Activated CD4-positive, alpha-beta T cell treated with anti-CD3 and anti-CD28 coated beads for 36 hours (primary cell): Measurements from ENCODE around the gene PRKN. TPM values are rescaled to one million over a fixed set of nuclear protein-coding genes. Genes with fewer than 3 reads are reported as not detected.

Experiments
- ATAC-seq: fragments of 200-7000 bp; cut with Tn5 transposase; one replicate; pipeline ENCODE4 v1.10.0; 2021; ENCODE audit warnings: mild to moderate bottlenecking, moderate library complexity
- CTCF ChIA-PET: fragments of 350-600 bp; sonication (Branson Sonifier 250); formaldehyde crosslinking; loops from one replicate; lab custom pipeline; 2021; ENCODE audit warnings: antibody characterized with exemption; lab: Charles Lee
- POLR2A ChIA-PET: fragments of 350-600 bp; sonication (Branson Sonifier 250); formaldehyde crosslinking; loops from one replicate; lab custom pipeline; 2021; ENCODE audit warnings: antibody characterized with exemption, inconsistent platforms; lab: Charles Lee
- DNase-seq: peaks from one replicate; pipeline ENCODE4 v3.0.0-alpha.2; 2020
- H3K27ac Mint-ChIP-seq: one replicate; pipeline ENCODE4 v1.8.0; 2021; ENCODE audit warnings: mixed read lengths
- H3K27me3 Mint-ChIP-seq: one replicate; pipeline ENCODE4 v1.8.0; 2021; ENCODE audit warnings: mixed read lengths
- H3K36me3 Mint-ChIP-seq: one replicate; pipeline ENCODE4 v1.8.0; 2021; ENCODE audit warnings: low read depth, mixed read lengths
- H3K4me1 Mint-ChIP-seq: one replicate; pipeline ENCODE4 v1.8.0; 2021; ENCODE audit warnings: mixed read lengths
- H3K4me3 Mint-ChIP-seq: one replicate; pipeline ENCODE4 v1.8.0; 2021; ENCODE audit warnings: mild to moderate bottlenecking, moderate library complexity, mixed read lengths
- H3K9me3 Mint-ChIP-seq: one replicate; pipeline ENCODE4 v1.8.0; 2021; ENCODE audit warnings: low read depth, mixed read lengths
- intact Hi-C, 2 experiments: fragments of 100-400 bp; cut with DNase I in 1 of 2; cut with micrococcal nuclease in 1 of 2; formaldehyde crosslinking; loops; one replicate each; pipeline versions ENCODE4 v1.14.2 to v1.15.1; 2022 to 2024; cut with DNase I, micrococcal nuclease
- total RNA-seq, 2 experiments: library from RNA; stranded (reverse); gene quantifications; one replicate each; pipeline ENCODE4 v1.2.3, GENCODE V29; 2021

Gene PRKN
- total RNA-seq, 2 experiments from 2014 or later, result 0.56 to 0.87 TPM

- no peak overlapping the region for H3K4me3 Mint-ChIP-seq
- intact Hi-C loops, result no loop called here
- H3K4me1 Mint-ChIP-seq, result no peaks in the 10 kb centered on the region
- ATAC-seq (no peak), DNase-seq (no peak)
- no peaks in the 10 kb centered on the region for H3K9me3 Mint-ChIP-seq
- POLR2A ChIA-PET, result no interaction called here
- H3K27ac Mint-ChIP-seq, result no peak overlapping the region
- CTCF ChIA-PET, result interaction anchor here (0.7 to 1.2 kb wide), 3 partner anchors 8 to 42 kb away, joined by 3 to 4 read pairs (median 3); no protein-coding TSS in a partner anchor
- H3K27me3 Mint-ChIP-seq, result no peaks in the 10 kb centered on the region
- no peaks in the 10 kb centered on the region for H3K36me3 Mint-ChIP-seq
Measured at GRCh38 chr6:161740486-161740885, 987.1 kb downstream of the PRKN start.

GRCh38 chr6:161736781-161737292 lies 990.7 kb downstream of the PRKN start:
- no peak overlapping the region for H3K4me3 Mint-ChIP-seq
- CTCF ChIA-PET, result interaction anchor here (0.7 kb wide), 1 partner anchor 1135 kb away, joined by 3 read pairs; no protein-coding TSS in a partner anchor

GRCh38 chr6:161736326-161736725 lies 991.2 kb downstream of the PRKN start:
- ATAC-seq (no peak), DNase-seq (no peak)
- no peaks in the 10 kb centered on the region for H3K9me3 Mint-ChIP-seq
- intact Hi-C loops, result no loop called here
- CTCF ChIA-PET, result no interaction called here
- no peak overlapping the region for H3K4me3 Mint-ChIP-seq
- no peak overlapping the region for H3K27ac Mint-ChIP-seq
- H3K27me3 Mint-ChIP-seq, result no peaks in the 10 kb centered on the region
- H3K36me3 Mint-ChIP-seq, result no peaks in the 10 kb centered on the region
- POLR2A ChIA-PET, result no interaction called here
- no peaks in the 10 kb centered on the region for H3K4me1 Mint-ChIP-seq

More at GRCh38 chr6:161736781-161737292, 990.7 kb downstream of the PRKN start:
- no peaks in the 10 kb centered on the region for H3K27me3 Mint-ChIP-seq
- no peaks in the 10 kb centered on the region for H3K9me3 Mint-ChIP-seq
- H3K4me1 Mint-ChIP-seq, result no peaks in the 10 kb centered on the region
- H3K27ac Mint-ChIP-seq, result no peak overlapping the region
- intact Hi-C loops, result no loop called here
- ATAC-seq (no peak), DNase-seq (no peak)
- POLR2A ChIA-PET, result no interaction called here
- no peaks in the 10 kb centered on the region for H3K36me3 Mint-ChIP-seq

- Mint-ChIP-seq H3K4me3 (no peak overlapping the region), H3K4me1 (no peaks in the 10 kb centered on the region), H3K9me3 (peaks cover 8% of the 10 kb centered on the region), H3K36me3 (no peaks in the 10 kb centered on the region), H3K27ac (no peak overlapping the region), H3K27me3 (no peaks in the 10 kb centered on the region)
- ChIA-PET CTCF (no interaction called here), POLR2A (no interaction called here)
- ATAC-seq (no peak), DNase-seq (no peak)
- intact Hi-C loops, result no loop called here
Measured at GRCh38 chr6:161732594-161732993, 995.0 kb downstream of the PRKN start.

- no peak for ATAC-seq
- H3K27ac Mint-ChIP-seq, result no peak overlapping the region
- no peak overlapping the region for H3K4me3 Mint-ChIP-seq
- no peak for DNase-seq
- CTCF ChIA-PET, result no interaction called here
- no peaks in the 10 kb centered on the region for H3K27me3 Mint-ChIP-seq
- H3K9me3 Mint-ChIP-seq, result peaks cover 8% of the 10 kb centered on the region
- H3K36me3 Mint-ChIP-seq, result no peaks in the 10 kb centered on the region
- POLR2A ChIA-PET, result no interaction called here
- H3K4me1 Mint-ChIP-seq, result no peaks in the 10 kb centered on the region
- intact Hi-C loops, result no loop called here
Measured at GRCh38 chr6:161727083-161727833, 1000.3 kb downstream of the PRKN start.

- ChIA-PET POLR2A (no interaction called here), CTCF (no interaction called here)
- Mint-ChIP-seq H3K4me1 (no peaks in the 10 kb centered on the region), H3K27ac (no peak overlapping the region), H3K36me3 (no peaks in the 10 kb centered on the region), H3K9me3 (no peaks in the 10 kb centered on the region), H3K27me3 (no peaks in the 10 kb centered on the region), H3K4me3 (no peak overlapping the region)
- no peak for ATAC-seq
- intact Hi-C loops, result no loop called here
- no peak for DNase-seq
Measured at GRCh38 chr6:161722394-161722793, 1005.2 kb downstream of the PRKN start.

- Mint-ChIP-seq H3K9me3 (no peaks in the 10 kb centered on the region), H3K36me3 (no peaks in the 10 kb centered on the region), H3K4me3 (no peak overlapping the region), H3K27me3 (no peaks in the 10 kb centered on the region), H3K27ac (no peak overlapping the region), H3K4me1 (no peaks in the 10 kb centered on the region)
- ChIA-PET CTCF (no interaction called here), POLR2A (no interaction called here)
- DNase-seq (no peak), ATAC-seq (no peak)
- intact Hi-C loops, result no loop called here
Measured at GRCh38 chr6:161721511-161721910, 1006.1 kb downstream of the PRKN start.

- DNase-seq, result no peak
- no peaks in the 10 kb centered on the region for H3K27me3 Mint-ChIP-seq
- H3K4me3 Mint-ChIP-seq, result no peak overlapping the region
- ChIA-PET POLR2A (no interaction called here), CTCF (no interaction called here)
- H3K4me1 Mint-ChIP-seq, result no peaks in the 10 kb centered on the region
- peaks cover 4% of the 10 kb centered on the region for H3K9me3 Mint-ChIP-seq
- H3K36me3 Mint-ChIP-seq, result no peaks in the 10 kb centered on the region
- no peak for ATAC-seq
- no peak overlapping the region for H3K27ac Mint-ChIP-seq
- intact Hi-C loops, result no loop called here
Measured at GRCh38 chr6:161716176-161716575, 1011.4 kb downstream of the PRKN start.

- ChIA-PET CTCF (no interaction called here), POLR2A (no interaction called here)
- Mint-ChIP-seq H3K9me3 (peaks cover 4% of the 10 kb centered on the region), H3K27ac (no peak overlapping the region), H3K36me3 (no peaks in the 10 kb centered on the region), H3K4me3 (no peak overlapping the region), H3K4me1 (no peaks in the 10 kb centered on the region), H3K27me3 (no peaks in the 10 kb centered on the region)
- DNase-seq (no peak), ATAC-seq (no peak)
- intact Hi-C loops, result no loop called here
Measured at GRCh38 chr6:161711938-161712337, 1015.6 kb downstream of the PRKN start.

GRCh38 chr6:161711515-161711914 lies 1016.1 kb downstream of the PRKN start:
- ATAC-seq, result no peak
- ChIA-PET CTCF (no interaction called here), POLR2A (no interaction called here)
- Mint-ChIP-seq H3K36me3 (no peaks in the 10 kb centered on the region), H3K4me1 (no peaks in the 10 kb centered on the region), H3K4me3 (no peak overlapping the region), H3K27me3 (no peaks in the 10 kb centered on the region), H3K9me3 (peaks cover 4% of the 10 kb centered on the region), H3K27ac (no peak overlapping the region)
- intact Hi-C loops, result no loop called here
- no peak for DNase-seq

GRCh38 chr6:161710698-161711097 lies 1016.9 kb downstream of the PRKN start:
- intact Hi-C loops, result no loop called here
- Mint-ChIP-seq H3K27ac (no peak overlapping the region), H3K9me3 (peaks cover 4% of the 10 kb centered on the region), H3K4me1 (no peaks in the 10 kb centered on the region), H3K4me3 (no peak overlapping the region), H3K36me3 (no peaks in the 10 kb centered on the region), H3K27me3 (no peaks in the 10 kb centered on the region)
- ChIA-PET CTCF (interaction anchor here (1.3 kb wide), 1 partner anchor 292 kb away, joined by 3 read pairs; no protein-coding TSS in a partner anchor), POLR2A (no interaction called here)
- ATAC-seq (no peak), DNase-seq (no peak)

GRCh38 chr6:161701056-161701455 lies 1026.5 kb downstream of the PRKN start:
- Mint-ChIP-seq H3K4me1 (no peaks in the 10 kb centered on the region), H3K4me3 (no peak overlapping the region), H3K36me3 (no peaks in the 10 kb centered on the region), H3K9me3 (no peaks in the 10 kb centered on the region), H3K27ac (no peak overlapping the region), H3K27me3 (no peaks in the 10 kb centered on the region)
- intact Hi-C loops, result no loop called here
- no peak for DNase-seq
- ChIA-PET POLR2A (no interaction called here), CTCF (no interaction called here)
- ATAC-seq, result no peak
